ENCODE results near the gene STARD13.

Gene STARD13

DNA sequence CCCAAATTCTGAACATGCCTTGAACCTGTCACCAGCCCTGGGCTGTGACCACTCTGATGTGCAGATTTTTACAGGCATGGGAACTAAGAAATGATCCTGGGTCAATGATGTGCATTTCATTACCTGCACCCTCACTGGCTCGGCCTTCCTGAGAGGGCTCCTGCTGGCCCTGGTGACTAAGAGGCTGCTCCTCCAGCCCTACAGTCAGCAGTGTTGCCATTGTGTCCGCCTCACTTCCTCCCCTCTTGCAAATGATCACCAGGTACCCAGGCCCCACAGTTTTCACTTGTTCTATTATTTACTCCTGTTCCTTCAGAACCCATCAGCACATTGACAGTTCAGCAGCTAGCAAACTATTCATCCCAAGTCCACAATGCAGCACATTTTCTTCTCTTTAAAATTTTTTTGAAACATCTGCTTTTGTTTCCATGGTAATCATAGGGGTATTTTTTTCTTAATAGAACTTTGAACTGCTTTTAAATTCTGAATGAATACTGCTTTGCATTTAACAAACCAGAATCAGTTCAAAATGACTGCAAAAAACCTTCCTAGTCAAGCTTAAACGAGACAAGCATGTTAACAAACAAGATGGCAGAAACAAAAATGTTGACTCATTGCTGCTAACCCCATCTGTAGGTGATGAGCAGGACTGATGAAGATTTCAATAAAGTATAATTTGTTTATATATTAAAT lies 29.3 kb downstream of the STARD13 start:
- in situ Hi-C loops (cut with MboI; ENCODE audit: low sequenced_read_pairs, unreplicated experiment) = no loop called here
- TF ChIP-seq, protein P1, sequence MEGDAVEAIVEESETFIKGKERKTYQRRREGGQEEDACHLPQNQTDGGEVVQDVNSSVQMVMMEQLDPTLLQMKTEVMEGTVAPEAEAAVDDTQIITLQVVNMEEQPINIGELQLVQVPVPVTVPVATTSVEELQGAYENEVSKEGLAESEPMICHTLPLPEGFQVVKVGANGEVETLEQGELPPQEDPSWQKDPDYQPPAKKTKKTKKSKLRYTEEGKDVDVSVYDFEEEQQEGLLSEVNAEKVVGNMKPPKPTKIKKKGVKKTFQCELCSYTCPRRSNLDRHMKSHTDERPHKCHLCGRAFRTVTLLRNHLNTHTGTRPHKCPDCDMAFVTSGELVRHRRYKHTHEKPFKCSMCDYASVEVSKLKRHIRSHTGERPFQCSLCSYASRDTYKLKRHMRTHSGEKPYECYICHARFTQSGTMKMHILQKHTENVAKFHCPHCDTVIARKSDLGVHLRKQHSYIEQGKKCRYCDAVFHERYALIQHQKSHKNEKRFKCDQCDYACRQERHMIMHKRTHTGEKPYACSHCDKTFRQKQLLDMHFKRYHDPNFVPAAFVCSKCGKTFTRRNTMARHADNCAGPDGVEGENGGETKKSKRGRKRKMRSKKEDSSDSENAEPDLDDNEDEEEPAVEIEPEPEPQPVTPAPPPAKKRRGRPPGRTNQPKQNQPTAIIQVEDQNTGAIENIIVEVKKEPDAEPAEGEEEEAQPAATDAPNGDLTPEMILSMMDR (IDR thresholded peaks at IDR 0.05; ENCODE audit: borderline replicate concordance, control extremely low read depth, extremely low read depth, insufficient read depth, missing control alignments) = no peak
- DNase-seq (ENCODE audit: low spot score) = no peak

DNA sequence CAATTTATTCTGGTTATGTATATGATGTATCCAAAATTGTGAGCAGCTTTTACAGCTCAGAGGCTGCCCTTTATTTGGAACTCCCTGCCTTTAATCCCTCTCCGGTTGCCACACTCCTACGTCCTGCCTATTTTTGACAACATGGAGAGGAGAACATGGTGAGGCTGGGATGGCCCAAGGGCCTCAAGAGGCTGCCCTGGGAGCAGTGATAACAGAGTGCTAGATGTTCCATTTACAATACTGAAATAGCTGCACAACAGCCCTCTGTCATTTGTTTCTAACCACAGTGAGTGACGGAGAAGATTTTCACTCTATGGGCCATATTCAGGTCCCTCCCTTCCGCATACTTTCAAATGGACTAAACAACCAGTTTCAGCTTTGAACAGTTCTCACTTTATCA lies 33.4 kb downstream of the STARD13 start:
- in situ Hi-C loops (cut with MboI; ENCODE audit: low sequenced_read_pairs, unreplicated experiment) = no loop called here
- DNase-seq (ENCODE audit: low spot score) = no peak
- TF ChIP-seq, protein P1 (IDR thresholded peaks at IDR 0.05; ENCODE audit: borderline replicate concordance, control extremely low read depth, extremely low read depth, insufficient read depth, missing control alignments) = no peak

DNA sequence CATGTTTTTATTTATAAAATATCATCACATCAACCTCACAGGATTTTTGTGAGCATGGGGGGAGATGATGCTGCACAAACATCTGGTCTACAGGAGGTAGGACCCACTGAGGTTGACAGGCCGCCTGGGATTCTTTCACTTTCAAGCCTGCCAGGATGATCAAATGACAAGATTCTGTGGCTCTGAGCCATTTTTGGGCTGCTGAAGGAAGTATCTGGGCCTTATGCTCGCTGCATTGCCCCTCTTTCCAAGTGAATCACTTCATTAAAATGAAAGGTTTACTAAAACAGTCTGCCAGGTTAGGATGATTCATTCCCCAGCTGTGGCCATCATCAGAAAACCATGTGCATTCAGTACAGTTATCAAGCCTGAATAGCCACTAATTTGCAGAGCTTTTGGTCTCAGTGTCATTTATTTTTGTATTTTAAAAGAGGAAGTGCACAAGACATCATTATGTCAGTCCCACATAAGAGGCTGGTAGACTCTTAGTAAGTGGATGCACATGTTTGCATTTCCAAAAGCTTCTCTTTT lies 34.4 kb downstream of the STARD13 start:
- TF ChIP-seq, protein P1 (IDR thresholded peaks at IDR 0.05; ENCODE audit: borderline replicate concordance, control extremely low read depth, extremely low read depth, insufficient read depth, missing control alignments) = no peak
- peak; percentile 44 for DNase-seq (ENCODE audit: low spot score)
- in situ Hi-C loops (cut with MboI; ENCODE audit: low sequenced_read_pairs, unreplicated experiment) = no loop called here

DNA sequence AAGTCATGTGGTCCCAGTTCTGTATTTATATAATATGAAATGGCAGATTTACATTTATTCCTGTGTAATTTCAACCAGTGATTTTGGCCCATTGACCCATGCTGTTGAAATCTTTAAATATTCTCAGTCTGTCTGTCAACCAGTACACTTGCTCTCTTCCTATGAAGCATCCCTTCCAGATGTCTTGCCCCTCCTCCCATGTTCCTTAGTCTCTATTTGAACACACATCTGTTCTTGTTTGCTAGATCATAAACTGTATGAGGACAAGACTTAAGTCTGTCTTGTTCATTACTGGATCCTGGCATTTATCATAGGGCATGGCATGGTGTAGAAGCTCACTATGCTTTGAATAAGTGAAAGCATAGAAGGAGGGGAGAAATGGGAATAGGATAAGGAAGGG lies 34.9 kb downstream of the STARD13 start:
- no peak for DNase-seq (ENCODE audit: low spot score)
- TF ChIP-seq, protein P1 (IDR thresholded peaks at IDR 0.05; ENCODE audit: borderline replicate concordance, control extremely low read depth, extremely low read depth, insufficient read depth, missing control alignments) = no peak
- in situ Hi-C loops (cut with MboI; ENCODE audit: low sequenced_read_pairs, unreplicated experiment) = no loop called here

DNA sequence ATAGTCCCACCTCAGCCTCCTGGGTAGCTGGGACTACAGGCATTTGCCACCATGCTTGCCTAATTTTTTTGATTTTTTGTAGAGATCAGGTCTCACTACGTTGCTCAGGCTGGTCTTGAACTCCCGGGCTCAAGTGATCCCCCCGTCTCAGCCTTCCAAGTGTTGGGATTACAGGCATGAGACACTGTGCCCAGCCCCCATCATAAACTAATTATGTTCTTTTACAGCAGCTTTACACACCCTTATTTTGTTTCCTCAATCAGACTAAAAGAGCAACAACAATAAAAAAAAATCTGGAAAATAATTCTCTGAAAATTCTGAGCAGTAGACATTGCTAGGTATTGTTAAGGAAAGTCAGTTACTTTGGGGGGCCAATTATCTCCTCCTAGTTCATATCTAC lies 35.7 kb downstream of the STARD13 start:
- in situ Hi-C loops (cut with MboI; ENCODE audit: low sequenced_read_pairs, unreplicated experiment) = no loop called here
- DNase-seq (ENCODE audit: low spot score) = no peak
- TF ChIP-seq, protein P1 (IDR thresholded peaks at IDR 0.05; ENCODE audit: borderline replicate concordance, control extremely low read depth, extremely low read depth, insufficient read depth, missing control alignments) = no peak

DNA sequence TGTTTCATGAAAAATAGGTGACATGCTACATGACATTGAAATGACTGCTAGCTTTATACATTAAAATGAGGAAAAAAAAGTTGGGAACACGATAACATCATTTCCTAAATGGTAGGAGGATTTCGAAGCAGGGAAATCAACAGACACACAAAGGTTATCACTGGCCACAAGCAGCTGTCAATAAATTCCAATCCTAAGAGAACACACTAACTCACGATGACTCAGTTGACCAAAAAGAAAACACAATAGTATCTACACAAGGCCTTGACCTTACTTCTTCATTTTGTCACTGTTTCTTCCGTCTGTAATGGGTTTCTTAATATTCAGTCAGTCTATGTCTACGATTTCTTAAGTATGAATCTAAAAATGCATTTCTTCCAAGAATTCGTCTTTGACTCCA lies 36.5 kb downstream of the STARD13 start:
- TF ChIP-seq, protein P1 (IDR thresholded peaks at IDR 0.05; ENCODE audit: borderline replicate concordance, control extremely low read depth, extremely low read depth, insufficient read depth, missing control alignments) = no peak
- in situ Hi-C loops (cut with MboI; ENCODE audit: low sequenced_read_pairs, unreplicated experiment) = no loop called here
- DNase-seq (ENCODE audit: low spot score) = no peak

Measured in GM13976 (cell line).